H1 (cell line): Measurements from ENCODE around the gene DDX3X.

Source experiments
- ASH2L ChIP-seq: fragments of 200-600, 300-600 bp; sonication (generic); IDR thresholded peaks from one replicate; pipeline ENCODE4 v1.7.1; 2017; ENCODE audit warnings: low read length
- BACH1 ChIP-seq: IDR thresholded peaks from 2 replicates; pipeline ENCODE4 v1.6.1; 2012; ENCODE audit warnings: low read length, improper control_type of control experiment
- CTCF ChIP-seq, 3 experiments: IDR thresholded peaks; 1 replicate in 2 of 3; 2 replicates in 1 of 3; pipeline versions ENCODE4 v1.5.1 to v1.6.1; 2011; ENCODE audit warnings: low read length in 3 of 3, mild to moderate bottlenecking in 3 of 3, inconsistent platforms in 2 of 3, low read depth in 1 of 3, moderate library complexity in 1 of 3; ENCODE audit not compliant: insufficient read depth in 1 of 3; ENCODE audit errors: control extremely low read depth in 1 of 3
- EZH2 ChIP-seq: fragments of 200-600 bp; sonication (generic); IDR thresholded peaks from 2 replicates; pipeline ENCODE4 v1.7.1; 2012; ENCODE audit warnings: low read depth, mild to moderate bottlenecking, moderate library complexity, low read length, inconsistent platforms; ENCODE audit not compliant: severe bottlenecking
- NRF1 ChIP-seq: IDR thresholded peaks from 2 replicates; pipeline ENCODE4 v1.6.1; 2011; ENCODE audit warnings: mild to moderate bottlenecking, low read depth, low read length, improper control_type of control experiment
- ZNF274 ChIP-seq: IDR thresholded peaks from 2 replicates; pipeline ENCODE4 v1.7.0; 2012; ENCODE audit warnings: low read length, borderline replicate concordance; ENCODE audit errors: extremely low read depth

DNA sequence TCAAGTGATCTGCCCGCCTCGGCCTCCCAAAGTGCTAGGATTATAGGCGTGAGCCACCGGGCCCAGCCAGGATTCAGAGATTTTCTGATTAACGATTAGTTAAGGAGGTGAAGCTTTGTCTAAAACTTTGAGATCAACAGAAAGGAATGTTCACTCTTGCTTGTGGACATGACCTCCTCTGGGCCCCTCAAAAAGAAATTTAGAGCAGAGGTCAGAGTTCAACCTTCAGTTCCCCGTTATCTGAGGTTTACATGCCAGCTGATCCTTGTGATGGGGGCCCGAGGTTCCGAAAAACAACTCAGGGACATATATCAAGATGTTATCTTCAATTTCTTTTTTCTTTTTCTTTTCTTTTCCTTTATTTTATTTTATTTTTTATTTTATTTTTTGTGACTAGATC lies 54.6 kb downstream of the DDX3X start:
- TF ChIP-seq ASH2L (no peak), ZNF274 (no peak), CTCF (IDR thresholded peaks at IDR 0.05; ENCODE audit: control extremely low read depth in 1 of 3, insufficient read depth in 1 of 3, low read depth in 1 of 3, low read length in 3 of 3) (no peak), EZH2 (no peak), NRF1 (no peak), BACH1 (no peak)
